Stimulated activated CD8-positive, alpha-beta memory T cell treated with anti-CD3 and anti-CD28 coated beads, Interleukin-12 subunit alpha, Interleukin-12 subunit beta, amount 100 ng/mL, for 4 hours (primary cell): ENCODE data around the gene WAPL.
"Not testable (repeated sequence)": the region's sequence is repeated elsewhere in the genome, so short reads cannot be mapped to it uniquely, and the experiment has no call there.

Source experiments
- DNase-seq: peaks from one replicate; pipeline ENCODE4 v3.0.0-alpha.2; 2020; ENCODE audit warnings: low read depth

Gene WAPL, protein sequence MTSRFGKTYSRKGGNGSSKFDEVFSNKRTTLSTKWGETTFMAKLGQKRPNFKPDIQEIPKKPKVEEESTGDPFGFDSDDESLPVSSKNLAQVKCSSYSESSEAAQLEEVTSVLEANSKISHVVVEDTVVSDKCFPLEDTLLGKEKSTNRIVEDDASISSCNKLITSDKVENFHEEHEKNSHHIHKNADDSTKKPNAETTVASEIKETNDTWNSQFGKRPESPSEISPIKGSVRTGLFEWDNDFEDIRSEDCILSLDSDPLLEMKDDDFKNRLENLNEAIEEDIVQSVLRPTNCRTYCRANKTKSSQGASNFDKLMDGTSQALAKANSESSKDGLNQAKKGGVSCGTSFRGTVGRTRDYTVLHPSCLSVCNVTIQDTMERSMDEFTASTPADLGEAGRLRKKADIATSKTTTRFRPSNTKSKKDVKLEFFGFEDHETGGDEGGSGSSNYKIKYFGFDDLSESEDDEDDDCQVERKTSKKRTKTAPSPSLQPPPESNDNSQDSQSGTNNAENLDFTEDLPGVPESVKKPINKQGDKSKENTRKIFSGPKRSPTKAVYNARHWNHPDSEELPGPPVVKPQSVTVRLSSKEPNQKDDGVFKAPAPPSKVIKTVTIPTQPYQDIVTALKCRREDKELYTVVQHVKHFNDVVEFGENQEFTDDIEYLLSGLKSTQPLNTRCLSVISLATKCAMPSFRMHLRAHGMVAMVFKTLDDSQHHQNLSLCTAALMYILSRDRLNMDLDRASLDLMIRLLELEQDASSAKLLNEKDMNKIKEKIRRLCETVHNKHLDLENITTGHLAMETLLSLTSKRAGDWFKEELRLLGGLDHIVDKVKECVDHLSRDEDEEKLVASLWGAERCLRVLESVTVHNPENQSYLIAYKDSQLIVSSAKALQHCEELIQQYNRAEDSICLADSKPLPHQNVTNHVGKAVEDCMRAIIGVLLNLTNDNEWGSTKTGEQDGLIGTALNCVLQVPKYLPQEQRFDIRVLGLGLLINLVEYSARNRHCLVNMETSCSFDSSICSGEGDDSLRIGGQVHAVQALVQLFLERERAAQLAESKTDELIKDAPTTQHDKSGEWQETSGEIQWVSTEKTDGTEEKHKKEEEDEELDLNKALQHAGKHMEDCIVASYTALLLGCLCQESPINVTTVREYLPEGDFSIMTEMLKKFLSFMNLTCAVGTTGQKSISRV (N-terminal part only)

GRCh38 chr10:86521678-86522509 is at the start of gene WAPL:
Gene WAPL, minus strand, starts transcription at chr10:86521792. Its CDS starts 3,723 bp downstream, at chr10:86518069.
- peak; percentile 93 for DNase-seq

GRCh38 chr10:86569335-86569734 is 47.7 kb upstream of the WAPL start:
- no peak for DNase-seq

GRCh38 chr10:86566518-86566917 is 44.9 kb upstream of the WAPL start:
- not testable (repeated sequence) for DNase-seq

DNA sequence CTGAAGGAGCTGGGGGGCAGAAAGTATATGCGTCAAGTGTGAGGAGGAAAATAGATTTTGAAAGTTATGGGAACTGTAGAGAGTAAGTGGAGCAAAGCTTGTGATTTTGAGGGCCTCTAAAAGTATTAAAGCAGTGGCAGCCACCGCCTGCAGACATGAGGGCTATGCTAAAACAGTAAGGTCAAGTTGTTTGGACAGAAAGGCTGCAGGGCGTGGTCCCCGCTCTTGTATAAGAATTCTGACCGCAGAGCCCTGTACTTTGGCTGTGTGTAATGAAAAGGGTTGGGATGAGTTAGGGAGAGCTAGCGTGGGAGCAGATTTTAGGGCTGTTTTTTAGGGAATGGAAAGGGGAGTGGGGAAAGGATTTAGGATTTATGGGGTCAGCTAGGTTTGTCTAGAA is 41.7 kb upstream of the WAPL start:
- DNase-seq = not testable (repeated sequence)

DNA sequence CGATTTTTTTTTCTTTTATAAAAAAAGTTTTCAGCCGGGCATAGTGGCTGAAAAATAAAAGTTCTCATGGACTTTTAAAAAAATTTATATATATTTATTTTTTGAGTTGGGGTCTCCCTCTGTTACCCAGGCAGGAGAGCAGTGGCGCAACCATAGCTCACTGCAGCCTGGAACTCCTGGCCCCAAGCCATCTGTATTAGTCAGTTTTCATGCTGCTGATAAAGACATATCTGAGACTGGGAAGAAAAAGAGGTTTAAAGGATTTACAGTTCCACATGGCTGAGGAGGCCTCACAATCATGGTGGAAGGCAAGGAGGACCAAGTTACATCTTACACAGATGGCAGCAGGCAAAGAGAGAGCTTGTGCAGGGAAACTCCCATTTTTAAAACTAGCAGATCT is 37.1 kb upstream of the WAPL start:
- not testable (repeated sequence) for DNase-seq

DNA sequence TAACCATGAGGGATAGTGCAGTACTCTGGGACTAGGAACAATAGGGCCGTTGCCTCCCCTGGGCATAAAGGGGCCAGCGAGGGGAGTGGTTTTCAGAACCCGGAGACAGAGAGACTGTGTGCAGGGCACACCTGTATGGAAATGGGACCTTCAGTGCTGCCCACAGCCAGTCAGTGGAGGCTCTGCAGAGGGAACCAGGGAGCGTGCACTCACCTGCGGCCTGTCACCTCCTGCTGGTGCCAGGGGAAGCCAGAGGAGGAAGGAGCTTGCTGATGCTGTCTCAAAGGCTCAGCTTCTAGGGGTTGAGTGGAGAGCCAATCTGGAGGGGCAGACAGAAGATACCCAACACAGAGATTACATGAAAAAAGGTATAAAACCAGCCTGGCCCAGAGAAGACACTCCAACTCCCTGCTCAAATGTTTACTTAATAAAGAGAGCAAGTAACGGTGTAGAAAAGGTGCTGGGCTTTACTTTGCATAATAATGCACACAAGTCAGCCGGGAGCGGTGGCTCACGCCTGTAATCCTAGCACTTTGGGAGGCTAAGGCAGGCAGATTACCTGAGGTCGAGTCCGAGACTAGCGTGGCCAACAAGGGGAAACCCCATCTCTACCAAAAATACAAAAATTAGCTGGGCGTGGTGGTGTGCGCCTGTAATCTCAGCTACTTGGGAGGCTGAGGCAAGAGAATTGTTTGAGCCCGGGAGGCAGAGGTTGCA is 35.5 kb upstream of the WAPL start:
- no peak for DNase-seq

DNA sequence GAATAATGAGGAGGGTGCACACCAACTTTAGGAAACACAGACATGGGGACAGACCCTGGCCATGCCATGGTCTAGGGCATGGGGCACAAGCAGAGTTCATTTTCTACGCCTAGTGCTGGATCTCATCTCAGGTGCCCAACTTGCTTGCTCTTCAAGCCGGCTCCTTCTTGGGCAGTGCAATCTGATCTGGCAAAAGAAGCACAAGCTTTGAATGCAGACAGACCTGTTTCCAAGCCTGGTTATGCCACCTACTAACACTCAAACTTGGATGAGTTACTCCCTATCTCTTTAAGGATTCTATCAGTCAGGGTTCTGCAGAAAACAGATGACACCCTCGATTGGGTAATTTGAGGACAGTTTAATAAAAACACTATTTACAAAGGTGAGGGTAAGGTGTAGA is 34.9 kb upstream of the WAPL start:
- no peak for DNase-seq

GRCh38 chr10:86553639-86554038 is 32.0 kb upstream of the WAPL start:
- DNase-seq = no peak

DNA sequence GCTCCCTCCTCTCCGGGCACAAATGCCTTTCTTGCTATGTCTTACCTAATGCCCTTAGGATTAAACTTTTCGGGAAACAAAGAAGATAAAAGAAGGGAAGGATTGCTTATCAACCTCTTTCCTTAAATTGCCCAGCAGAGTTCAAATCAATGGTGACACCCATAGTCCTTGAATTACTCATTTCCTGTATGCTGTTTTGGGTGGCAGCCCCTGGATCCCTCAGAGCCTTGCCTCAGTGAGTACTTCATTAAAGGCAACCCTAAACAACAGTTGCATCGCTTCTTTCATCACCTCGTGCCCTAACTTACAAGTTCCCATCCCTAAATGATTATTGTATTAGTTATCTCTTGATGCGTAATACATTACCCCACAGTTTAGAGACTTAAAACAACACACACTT is 31.6 kb upstream of the WAPL start:
- no peak for DNase-seq

DNA sequence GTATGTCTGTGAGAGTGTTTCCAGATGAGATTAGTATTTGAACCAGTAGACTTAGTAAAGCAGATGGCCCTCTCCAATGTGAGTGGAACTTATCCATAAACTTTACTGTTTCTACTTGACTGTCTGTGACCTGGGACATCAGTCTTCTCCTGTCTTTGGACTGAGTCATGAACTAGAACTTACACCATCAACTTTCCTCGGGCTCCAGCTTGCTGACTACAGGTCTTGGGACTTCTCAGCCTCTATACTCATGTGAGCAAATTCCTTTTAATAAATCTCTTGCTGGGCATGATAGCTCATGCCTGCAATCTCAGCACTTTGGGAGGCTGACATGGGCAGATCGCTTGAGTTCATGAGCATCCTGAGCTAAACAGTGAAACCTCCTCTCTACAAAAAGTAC is 25.7 kb upstream of the WAPL start:
- DNase-seq = no peak

- DNase-seq = no peak
Measured at GRCh38 chr10:86545101-86545500, 23.5 kb upstream of the WAPL start.

GRCh38 chr10:86540016-86540415 is 18.4 kb upstream of the WAPL start:
- no peak for DNase-seq

GRCh38 chr10:86538547-86538946 is 17.0 kb upstream of the WAPL start:
- DNase-seq = no peak

DNA sequence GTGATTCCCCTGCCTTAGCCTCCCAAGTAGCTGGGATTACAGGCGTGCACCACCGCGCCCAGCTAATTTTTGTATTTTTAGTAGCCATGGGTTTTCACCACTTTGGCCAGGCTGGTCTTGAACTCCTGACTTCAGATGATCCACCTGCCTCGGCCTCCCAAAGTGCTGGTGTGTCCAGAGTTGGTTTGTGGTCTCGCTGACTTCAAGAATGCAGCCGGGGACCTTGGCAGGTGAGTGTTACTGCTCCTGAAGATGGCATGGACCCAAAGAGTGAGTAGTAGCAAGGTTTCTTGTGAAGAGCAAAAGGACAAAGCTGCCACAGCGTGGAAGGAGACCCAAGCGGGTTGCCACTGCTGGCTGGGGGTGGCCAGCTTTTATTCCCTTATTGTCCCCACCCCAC is 16.4 kb upstream of the WAPL start:
- DNase-seq = not testable (repeated sequence)

GRCh38 chr10:86536294-86536861 is 14.8 kb upstream of the WAPL start:
- peak; percentile 16 for DNase-seq

DNA sequence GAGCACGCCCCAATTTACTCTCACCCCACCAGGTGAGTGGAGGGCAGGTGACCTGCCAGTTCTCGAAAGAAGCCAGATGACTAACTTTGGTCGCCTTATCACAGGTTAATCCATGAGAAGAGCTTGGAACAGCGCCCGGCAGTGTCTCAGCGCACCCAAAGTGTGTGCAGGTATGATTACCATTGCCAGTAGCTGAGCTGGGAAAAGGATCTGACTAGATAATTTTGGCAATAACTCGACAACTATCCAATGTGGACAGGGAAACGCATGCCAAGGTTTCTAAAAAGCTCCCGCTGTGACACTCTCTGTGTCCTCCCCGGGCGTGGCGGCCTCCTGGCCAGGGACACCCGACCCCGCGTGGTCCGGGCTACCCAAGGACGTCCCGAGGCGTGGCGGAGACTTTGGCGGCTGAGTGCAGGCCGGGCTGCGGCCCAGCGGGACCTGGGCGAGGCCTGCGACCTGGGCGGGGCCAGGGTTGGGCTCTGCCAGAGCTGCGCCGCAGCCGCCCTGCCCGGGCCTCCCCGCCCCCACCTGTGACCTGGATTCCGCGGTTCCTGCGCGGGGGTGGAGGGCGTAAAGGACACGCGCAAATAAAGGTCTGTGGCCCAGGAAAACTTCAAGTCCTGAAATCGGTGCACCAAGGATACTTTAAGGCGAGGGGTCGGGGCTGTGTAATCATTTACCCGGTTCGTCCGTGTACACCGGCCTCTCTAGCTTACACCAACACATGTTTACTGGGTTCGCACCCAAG is 13.7 kb upstream of the WAPL start:
- DNase-seq = no peak

DNA sequence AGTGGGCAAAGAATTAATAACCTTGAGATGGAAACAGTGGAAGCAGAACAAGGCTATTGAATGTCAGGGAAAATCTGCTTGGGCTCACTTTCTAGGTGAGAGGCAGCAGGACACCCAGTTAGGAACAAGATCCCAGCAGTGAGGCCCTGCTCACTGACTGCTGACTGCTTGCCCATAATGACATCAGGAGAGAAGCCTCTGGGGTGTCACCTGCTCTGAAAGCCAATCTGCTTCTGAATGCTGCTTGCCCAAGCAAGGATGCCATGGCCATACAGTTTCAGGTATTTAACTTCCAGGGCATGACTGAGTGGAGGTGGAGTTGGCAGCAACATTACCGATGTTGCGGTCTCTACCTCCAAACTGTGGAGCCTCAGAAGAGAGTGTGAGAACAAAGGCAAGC is 11.7 kb upstream of the WAPL start:
- DNase-seq = no peak

GRCh38 chr10:86528736-86529135 is 7.1 kb upstream of the WAPL start:
- not testable (repeated sequence) for DNase-seq

DNA sequence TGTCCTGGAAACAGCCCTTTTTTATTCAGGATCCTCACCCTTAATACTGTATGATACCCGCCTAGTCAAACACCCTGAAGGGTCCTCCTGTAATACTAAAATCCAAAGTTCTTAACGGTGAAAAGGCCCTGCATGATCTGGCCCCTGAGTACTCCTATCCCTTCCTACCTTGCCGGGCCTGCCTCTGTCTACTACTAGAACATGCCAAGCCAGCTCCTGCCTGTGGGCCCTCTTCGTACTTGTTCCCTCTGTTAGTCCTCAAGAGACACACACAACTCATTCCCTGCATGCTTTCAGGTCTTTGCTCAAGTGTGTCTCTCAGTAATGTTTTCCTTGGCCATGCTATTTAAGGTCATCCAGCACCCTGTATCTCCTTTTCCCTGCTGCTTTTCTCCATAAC is 5.0 kb upstream of the WAPL start:
- no peak for DNase-seq

DNA sequence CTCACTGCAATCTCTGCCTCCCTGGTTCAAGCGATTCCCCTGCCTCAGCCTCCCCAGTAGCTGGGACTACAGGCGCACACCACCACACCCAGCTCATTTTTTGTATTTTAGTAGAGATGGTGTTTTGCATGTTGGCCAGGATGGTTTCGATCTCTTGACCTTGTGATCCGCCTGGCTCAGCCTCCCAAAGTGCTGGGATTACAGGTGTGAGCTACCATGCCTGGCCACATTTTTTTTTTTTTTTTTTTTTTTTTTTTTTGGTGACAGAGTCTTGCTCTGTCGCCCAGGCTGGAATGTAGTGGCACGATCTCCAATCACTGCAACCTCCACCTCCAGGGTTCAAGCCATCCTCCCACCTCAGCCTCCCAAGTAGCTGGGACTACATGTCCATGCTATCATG is 4.1 kb upstream of the WAPL start:
- DNase-seq = not testable (repeated sequence)
